GM12878 (cell line): Measurements from ENCODE around the gene CSTF1. TPM values are rescaled to one million over a fixed set of nuclear protein-coding genes. Genes with fewer than 3 reads are reported as not detected.

ENCODE experiments used
- ATAC-seq: fragments of 200-7000 bp; cut with Tn5 transposase; 3 replicates; pipeline ENCODE4 v1.9.1; 2020; ENCODE audit warnings: mild to moderate bottlenecking, moderate library complexity
- BruUV-seq: library from RNA; stranded (reverse); fragments of 400-500 nt; replicated peaks from 2 replicates; lab custom pipeline; 2021; lab: Mats Ljungman, UMichigan
- CTCF ChIA-PET: fragments of 300-600 bp; sonication (Branson Sonifier 250); formaldehyde crosslinking; extraction: SDS; loops from one replicate; lab custom pipeline; 2021; ENCODE audit warnings: inconsistent platforms; lab: Yijun Ruan, JAX
- POLR2A ChIA-PET: fragments of 350-600 bp; formaldehyde crosslinking; extraction: SDS; loops from one replicate; lab custom pipeline; 2021; ENCODE audit warnings: inconsistent platforms; lab: Charles Lee
- RAD21 ChIA-PET: fragments of 300-600 bp; sonication (Branson Sonifier 250); formaldehyde crosslinking; loops from one replicate; lab custom pipeline; 2023; ENCODE audit warnings: antibody characterized with exemption; ENCODE audit not compliant: unreplicated experiment; lab: Charles Lee
- SMC1A ChIA-PET: fragments of 300-600 bp; sonication (Branson Sonifier 250); formaldehyde crosslinking; loops from one replicate; lab custom pipeline; 2023; ENCODE audit not compliant: unreplicated experiment, uncharacterized antibody; lab: Charles Lee
- DNase-seq: peaks from one replicate; pipeline ENCODE4 v3.0.0-alpha.2; 2011; ENCODE audit warnings: low read depth, low spot score
- FAIRE-seq: peaks from 3 replicates; lab custom pipeline; 2011; peaks lifted over from hg19 to GRCh38; lab: Jason Lieb, UNC
- H2AFZ ChIP-seq: 2 replicates; pipeline ENCODE4 v1.6.0; 2011; ENCODE audit warnings: low read depth, low read length, control low read depth; ENCODE audit not compliant: control insufficient read depth
- H3K27ac ChIP-seq: 2 replicates; pipeline ENCODE4 v1.5.1; 2011; ENCODE audit warnings: control low read depth; ENCODE audit not compliant: control insufficient read depth, insufficient read depth
- H3K27me3 ChIP-seq, 2 experiments: replicated peaks in 1 of 2; 2 replicates each; pipeline versions ENCODE4 v1.6.0 to v1.6.1; 2011; ENCODE audit warnings: low read length in 1 of 2; ENCODE audit not compliant: control insufficient read depth in 2 of 2, insufficient read depth in 2 of 2
- H3K36me3 ChIP-seq, 2 experiments: 2 replicates each; pipeline ENCODE4 v1.5.1; 2011; ENCODE audit warnings: low read length in 1 of 2; ENCODE audit not compliant: control insufficient read depth in 2 of 2, insufficient read depth in 2 of 2
- H3K4me1 ChIP-seq: 2 replicates; pipeline ENCODE4 v1.6.1; 2011; ENCODE audit warnings: mild to moderate bottlenecking, low read length, moderate library complexity, mixed read lengths; ENCODE audit not compliant: control insufficient read depth, insufficient read depth
- H3K4me2 ChIP-seq: 2 replicates; pipeline ENCODE4 v1.6.0; 2011; ENCODE audit warnings: control low read depth; ENCODE audit not compliant: control insufficient read depth, insufficient read depth
- H3K4me3 ChIP-seq: fragments of 200-600 bp; sonication (generic); 2 replicates; pipeline ENCODE4 v1.5.1; 2016
- H3K79me2 ChIP-seq: 2 replicates; pipeline ENCODE4 v1.6.0; 2011; ENCODE audit warnings: low read length; ENCODE audit not compliant: control insufficient read depth, insufficient read depth
- H3K9ac ChIP-seq: 2 replicates; pipeline ENCODE4 v1.8.0; 2011; ENCODE audit warnings: low read length, control low read depth, mixed read lengths; ENCODE audit not compliant: control insufficient read depth, insufficient read depth
- H3K9me3 ChIP-seq: replicated peaks from 3 replicates; pipeline ENCODE4 v1.5.1; 2011; ENCODE audit warnings: mild to moderate bottlenecking, low read length; ENCODE audit not compliant: control insufficient read depth, insufficient read depth
- H4K20me1 ChIP-seq: 2 replicates; pipeline ENCODE4 v1.6.0; 2011; ENCODE audit not compliant: control insufficient read depth, insufficient read depth
- CBFB ChIP-seq: IDR thresholded peaks from 2 replicates; pipeline ENCODE4 v1.6.1; 2016; ENCODE audit warnings: antibody characterized with exemption, low read depth
- CUX1 ChIP-seq: IDR thresholded peaks from 2 replicates; pipeline ENCODE4 v1.6.1; 2012; ENCODE audit warnings: improper control_type of control experiment, low read depth, low read length; ENCODE audit not compliant: insufficient replicate concordance
- DPF2 ChIP-seq: fragments of 450-650 bp; IDR thresholded peaks from 2 replicates; pipeline ENCODE4 v1.6.1; 2017; ENCODE audit warnings: mild to moderate bottlenecking
- IRF5 ChIP-seq: fragments of 450-650 bp; IDR thresholded peaks from 2 replicates; pipeline ENCODE4 v1.6.1; 2017; ENCODE audit warnings: borderline replicate concordance
- MEF2B ChIP-seq: fragments of 450-650 bp; IDR thresholded peaks from 2 replicates; pipeline ENCODE4 v1.6.1; 2018; ENCODE audit warnings: mild to moderate bottlenecking, moderate library complexity; ENCODE audit not compliant: partially characterized antibody, poor library complexity, severe bottlenecking
- MTA3 ChIP-seq: IDR thresholded peaks from 2 replicates; pipeline ENCODE4 v1.6.1; 2012; ENCODE audit warnings: low read length, inconsistent platforms, borderline replicate concordance
- NBN ChIP-seq: fragments of 450-650 bp; IDR thresholded peaks from 2 replicates; pipeline ENCODE4 v1.6.1; 2016
- PAX8 ChIP-seq: fragments of 450-650 bp; IDR thresholded peaks from 2 replicates; pipeline ENCODE4 v1.6.1; 2017; ENCODE audit warnings: mild to moderate bottlenecking, moderate library complexity
- POLR2AphosphoS2 ChIP-seq: IDR thresholded peaks from 2 replicates; pipeline ENCODE4 v1.6.1; 2011; ENCODE audit warnings: low read depth, mild to moderate bottlenecking, low read length, improper control_type of control experiment, moderate library complexity
- POU2F2 ChIP-seq: IDR thresholded peaks from 3 replicates; pipeline ENCODE4 v1.6.1; 2011; ENCODE audit warnings: low read depth, mild to moderate bottlenecking, low read length, borderline replicate concordance
- SMAD5 ChIP-seq: IDR thresholded peaks from 2 replicates; pipeline ENCODE4 v1.6.1; 2016; ENCODE audit warnings: antibody characterized with exemption, low read depth
- TAF1 ChIP-seq: IDR thresholded peaks from 2 replicates; pipeline ENCODE4 v1.6.1; 2011; ENCODE audit warnings: mild to moderate bottlenecking, low read depth, low read length, borderline replicate concordance
- WGBS: methylation state at CpG from one replicate; pipeline ENCODE4 v1.1.6; 2016; ENCODE audit warnings: low lambda C conversion rate; ENCODE audit not compliant: insufficient replicate concordance, insufficient coverage; ENCODE audit errors: missing lambda C conversion rate; 5-methylcytosine and 5-hydroxymethylcytosine counted together
- in situ Hi-C: fragments of 300-500 bp; cut with MboI; formaldehyde crosslinking; loops from 9 replicates; pipeline ENCODE4 v1.14.3; 2018; ENCODE audit warnings: mixed read lengths
- intact Hi-C: fragments of 100-400 bp; cut with micrococcal nuclease; formaldehyde crosslinking; loops from one replicate; pipeline ENCODE4 v1.14.2; 2022; ENCODE audit not compliant: unreplicated experiment
- polyA plus RNA-seq, 11 experiments: library from polyadenylated mRNA; depleted of rRNA in 4 of 11; unstranded in 6 of 11; stranded (reverse) in 5 of 11; fragments of >200 nt; fragmentation: Nextera tagmentation in 4 of 11; fragmentation: Illumina TruSeq in 1 of 11; extraction: Ambion mirVana in 4 of 11; extraction: Trizol in 1 of 11; gene quantifications; 1 replicate in 1 of 11; 2 replicates in 10 of 11; pipeline versions ENCODE4 v1.2.1 to v1.2.3, GENCODE V29; 2011 to 2016; ENCODE audit warnings: inconsistent platforms in 2 of 11, missing spikeins in 2 of 11, low read depth in 1 of 11
- total RNA-seq, 4 experiments: library from RNA; depleted of rRNA in 3 of 4; stranded (reverse); fragments of >200 nt in 3 of 4; fragmentation: Illumina TruSeq in 1 of 4; extraction: Trizol in 1 of 4; gene quantifications; 2 replicates each; pipeline versions ENCODE4 v1.2.1 to v1.2.3, GENCODE V29; 2013 to 2021

Gene CSTF1
- total and polyA plus RNA-seq, 10 of the 15 experiments (the other 5 are each of a cell fraction or from before 2014, with no cell fraction given): 41.8 to 89.1 (median 50.1) TPM

- BruUV-seq: no TSS peak
- ChIA-PET POLR2A (no interaction called here), RAD21 (no interaction called here), SMC1A (interaction anchor here (1.9 kb wide), 1 partner anchor 9 kb away, joined by 5 read pairs; no protein-coding TSS in a partner anchor), CTCF (no interaction called here)
- H3K36me3 ChIP-seq: no peaks in the 10 kb centered on the region
- DNase-seq (no peak), ATAC-seq (no peak), FAIRE-seq (no peak)
- peaks cover 10% of the 10 kb centered on the region for H3K4me1 ChIP-seq
- H3K9ac ChIP-seq: no peak overlapping the region
- TF ChIP-seq POLR2AphosphoS2: no peak
- no peak for TF ChIP-seq PAX8
- no peak for TF ChIP-seq CBFB
- no peak for TF ChIP-seq MTA3
- TF ChIP-seq MEF2B: no peak
- TF ChIP-seq POU2F2: no peak
- TF ChIP-seq NBN: no peak
- no peak for TF ChIP-seq SMAD5
- TF ChIP-seq TAF1: no peak
- TF ChIP-seq IRF5: no peak
- no peak for TF ChIP-seq CUX1
- TF ChIP-seq DPF2: no peak
- no peaks in the 10 kb centered on the region for H3K79me2 ChIP-seq
- H3K27ac ChIP-seq: no peak overlapping the region
- no peak overlapping the region for H3K4me2 ChIP-seq
- intact Hi-C loops: no loop called here
- H2AFZ ChIP-seq: no peak overlapping the region
- H3K27me3 ChIP-seq: no peaks in the 10 kb centered on the region
- no peaks in the 10 kb centered on the region for H4K20me1 ChIP-seq
- 50% methylated on average over 1 of the region's 1 CpG for WGBS
- H3K4me3 ChIP-seq: no peak overlapping the region
- H3K9me3 ChIP-seq: no peaks in the 10 kb centered on the region
- in situ Hi-C loops: no loop called here
These were observed 38.5 kb downstream of the CSTF1 start for GRCh38 chr20:56430957-56431356.
